DOHH2 (cell line): ENCODE data around the gene GREB1.

ENCODE experiments used
- H3F3A ChIP-seq: fragments of 200-600 bp; sonication (generic), shearing (Covaris generic); 2 replicates; pipeline ENCODE4 v1.6.0; 2016; ENCODE audit warnings: antibody characterized with exemption, mild to moderate bottlenecking; ENCODE audit not compliant: control insufficient read depth, insufficient read depth
- H3K27ac ChIP-seq: fragments of 200-600 bp; sonication (generic); 2 replicates; pipeline ENCODE4 v1.5.1; 2014; ENCODE audit warnings: low read depth, mild to moderate bottlenecking, low read length, moderate library complexity
- H3K27me3 ChIP-seq: fragments of 200-600 bp; sonication (generic); 2 replicates; pipeline ENCODE4 v1.6.1; 2014; ENCODE audit warnings: mild to moderate bottlenecking, low read length, mixed read lengths; ENCODE audit not compliant: control insufficient read depth
- H3K36me3 ChIP-seq: fragments of 200-600 bp; sonication (generic); 2 replicates; pipeline ENCODE4 v1.6.1; 2014; ENCODE audit warnings: mild to moderate bottlenecking, low read length, moderate library complexity, mixed read lengths; ENCODE audit not compliant: control insufficient read depth
- H3K4me1 ChIP-seq: fragments of 200-600 bp; sonication (generic); 2 replicates; pipeline ENCODE4 v1.6.1; 2014; ENCODE audit warnings: mild to moderate bottlenecking, low read length, mixed read lengths; ENCODE audit not compliant: control insufficient read depth
- H3K4me2 ChIP-seq: fragments of 200-600 bp; sonication (generic); 2 replicates; pipeline ENCODE4 v1.6.0; 2014; ENCODE audit warnings: mild to moderate bottlenecking, low read length, moderate library complexity
- H3K4me3 ChIP-seq: fragments of 200-600 bp; sonication (generic); 2 replicates; pipeline ENCODE4 v1.5.1; 2014; ENCODE audit warnings: mild to moderate bottlenecking, low read length, mixed read lengths
- H3K79me2 ChIP-seq: fragments of 200-600 bp; sonication (generic); 2 replicates; pipeline ENCODE4 v1.6.1; 2014; ENCODE audit warnings: mild to moderate bottlenecking, low read length, mixed read lengths; ENCODE audit not compliant: control insufficient read depth
- H3K9me2 ChIP-seq: fragments of 200-600 bp; sonication (generic); replicated peaks from 2 replicates; pipeline ENCODE4 v1.6.1; 2014; ENCODE audit warnings: mild to moderate bottlenecking, low read length, mixed read lengths; ENCODE audit not compliant: control insufficient read depth
- H3K9me3 ChIP-seq: fragments of 200-600 bp; sonication (generic); 2 replicates; pipeline ENCODE4 v1.6.1; 2014; ENCODE audit warnings: antibody characterized with exemption, low read length, mixed read lengths; ENCODE audit not compliant: control insufficient read depth, insufficient read depth
- H4K20me1 ChIP-seq: fragments of 200-600 bp; sonication (generic); 2 replicates; pipeline ENCODE4 v1.6.0; 2014; ENCODE audit warnings: low read depth, mild to moderate bottlenecking, antibody characterized with exemption, low read length, moderate library complexity; ENCODE audit not compliant: control insufficient read depth, insufficient read depth
- EZH2phosphoT487 ChIP-seq: fragments of 200-600 bp; sonication (generic); IDR thresholded peaks from 2 replicates; pipeline ENCODE4 v1.6.1; 2017; ENCODE audit warnings: borderline replicate concordance, mild to moderate bottlenecking, antibody characterized with exemption, low read length, moderate library complexity, mixed read lengths
- TF ChIP-seq, protein P1 (sequence below): fragments of 200-600 bp; sonication (generic); IDR thresholded peaks from one replicate; pipeline ENCODE4 v1.5.1; 2014; ENCODE audit warnings: antibody characterized with exemption, mild to moderate bottlenecking, low read depth, low read length; ENCODE audit not compliant: poor library complexity, severe bottlenecking

The GREB1 gene

GRCh38 chr2:11543337-11544216 lies 9.7 kb downstream of the GREB1 start:
- H3K9me2 ChIP-seq: no peaks in the 10 kb centered on the region
- H3K4me2 ChIP-seq: no peak overlapping the region
- H3K36me3 ChIP-seq: no peaks in the 10 kb centered on the region
- H3F3A ChIP-seq: no peaks in the 10 kb centered on the region
- H4K20me1 ChIP-seq: no peaks in the 10 kb centered on the region
- H3K79me2 ChIP-seq: no peaks in the 10 kb centered on the region
- no peak overlapping the region for H3K27ac ChIP-seq
- H3K9me3 ChIP-seq: no peaks in the 10 kb centered on the region
- H3K27me3 ChIP-seq: peaks cover 13% of the 10 kb centered on the region
- peaks cover 6% of the 10 kb centered on the region; the same call in 1 of the 2 replicates for H3K4me1 ChIP-seq
- H3K4me3 ChIP-seq: no peak overlapping the region
- no peak for TF ChIP-seq EZH2phosphoT487
- TF ChIP-seq, protein P1, sequence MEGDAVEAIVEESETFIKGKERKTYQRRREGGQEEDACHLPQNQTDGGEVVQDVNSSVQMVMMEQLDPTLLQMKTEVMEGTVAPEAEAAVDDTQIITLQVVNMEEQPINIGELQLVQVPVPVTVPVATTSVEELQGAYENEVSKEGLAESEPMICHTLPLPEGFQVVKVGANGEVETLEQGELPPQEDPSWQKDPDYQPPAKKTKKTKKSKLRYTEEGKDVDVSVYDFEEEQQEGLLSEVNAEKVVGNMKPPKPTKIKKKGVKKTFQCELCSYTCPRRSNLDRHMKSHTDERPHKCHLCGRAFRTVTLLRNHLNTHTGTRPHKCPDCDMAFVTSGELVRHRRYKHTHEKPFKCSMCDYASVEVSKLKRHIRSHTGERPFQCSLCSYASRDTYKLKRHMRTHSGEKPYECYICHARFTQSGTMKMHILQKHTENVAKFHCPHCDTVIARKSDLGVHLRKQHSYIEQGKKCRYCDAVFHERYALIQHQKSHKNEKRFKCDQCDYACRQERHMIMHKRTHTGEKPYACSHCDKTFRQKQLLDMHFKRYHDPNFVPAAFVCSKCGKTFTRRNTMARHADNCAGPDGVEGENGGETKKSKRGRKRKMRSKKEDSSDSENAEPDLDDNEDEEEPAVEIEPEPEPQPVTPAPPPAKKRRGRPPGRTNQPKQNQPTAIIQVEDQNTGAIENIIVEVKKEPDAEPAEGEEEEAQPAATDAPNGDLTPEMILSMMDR: no peak

DNA sequence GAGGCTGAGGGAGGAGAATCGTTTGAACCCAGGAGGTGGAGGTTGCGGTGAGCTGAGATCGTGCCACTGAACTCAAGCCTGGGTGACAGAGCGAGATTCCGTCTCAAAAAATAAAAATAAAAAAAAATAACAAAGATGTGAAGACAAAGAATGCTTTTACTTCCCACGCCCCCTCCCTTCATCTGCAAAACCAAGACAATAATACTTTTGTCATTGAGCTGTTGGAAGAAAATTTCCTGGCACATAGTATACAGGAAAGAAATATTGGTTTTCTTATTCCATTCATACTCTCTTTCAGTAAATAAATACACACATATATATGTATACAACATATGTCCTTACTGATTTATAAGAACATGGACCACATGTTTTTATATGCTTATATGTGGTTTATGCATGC lies 12.2 kb downstream of the GREB1 start:
- H3K4me2 ChIP-seq: no peak overlapping the region
- H3F3A ChIP-seq: no peaks in the 10 kb centered on the region
- TF ChIP-seq, protein P1: no peak
- TF ChIP-seq EZH2phosphoT487: no peak
- H3K9me3 ChIP-seq: no peaks in the 10 kb centered on the region
- peaks cover 19% of the 10 kb centered on the region for H3K27me3 ChIP-seq
- no peak overlapping the region for H3K27ac ChIP-seq
- H3K9me2 ChIP-seq: no peaks in the 10 kb centered on the region
- H3K36me3 ChIP-seq: no peaks in the 10 kb centered on the region
- H4K20me1 ChIP-seq: no peaks in the 10 kb centered on the region
- peaks cover 6% of the 10 kb centered on the region; the same call in 1 of the 2 replicates for H3K4me1 ChIP-seq
- no peak overlapping the region for H3K4me3 ChIP-seq
- H3K79me2 ChIP-seq: no peaks in the 10 kb centered on the region

DNA sequence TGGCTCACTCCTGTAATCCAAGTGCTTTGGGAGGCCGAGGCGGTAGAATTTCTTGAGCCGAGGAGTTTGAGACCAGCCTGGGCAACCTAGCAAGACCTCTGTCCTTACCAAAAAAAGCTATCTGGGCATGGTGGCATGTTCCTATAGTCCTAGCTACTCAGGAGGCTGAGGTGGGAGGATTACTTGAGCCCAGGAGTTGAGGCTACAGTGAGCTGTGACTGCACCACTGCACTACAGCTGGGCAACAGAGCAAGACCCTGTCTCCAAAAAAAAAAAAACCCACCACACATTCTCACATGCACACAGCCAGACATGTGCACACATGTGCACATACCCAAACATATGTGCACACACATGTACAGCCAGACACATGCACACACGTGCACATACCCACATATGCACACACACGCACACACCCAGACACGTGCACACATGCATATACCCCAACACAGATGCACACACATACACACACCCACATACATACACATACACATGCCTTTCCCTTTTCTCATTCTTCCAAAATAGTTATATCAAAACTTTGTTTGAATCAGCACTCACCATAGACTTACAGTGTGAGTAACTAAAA lies 14.2 kb downstream of the GREB1 start:
- Histone ChIP-seq H3K9me2 (no peaks in the 10 kb centered on the region), H3K36me3 (no peaks in the 10 kb centered on the region), H3F3A (no peaks in the 10 kb centered on the region), H3K4me3 (no peak overlapping the region), H3K4me2 (no peak overlapping the region), H4K20me1 (no peaks in the 10 kb centered on the region), H3K27me3 (peaks cover 9% of the 10 kb centered on the region), H3K9me3 (no peaks in the 10 kb centered on the region), H3K79me2 (no peaks in the 10 kb centered on the region), H3K27ac (no peak overlapping the region), H3K4me1 (no peaks in the 10 kb centered on the region)
- TF ChIP-seq, protein P1: no peak
- no peak for TF ChIP-seq EZH2phosphoT487
